GM18870 (cell line): ENCODE measurements around the gene NEU4.
"Not testable (repeated sequence)": the region's sequence is repeated elsewhere in the genome, so short reads cannot be mapped to it uniquely, and the experiment has no call there.

Source experiments
- ATAC-seq: cut with Tn5 transposase; IDR thresholded peaks from one replicate; pipeline ENCODE4 v1.9.1; 2021; ENCODE audit warnings: moderate library complexity; ENCODE audit not compliant: unreplicated experiment

Gene NEU4

GRCh38 chr2:241833101-241833663 is 24.2 kb downstream of the NEU4 start:
- no peak for ATAC-seq

DNA sequence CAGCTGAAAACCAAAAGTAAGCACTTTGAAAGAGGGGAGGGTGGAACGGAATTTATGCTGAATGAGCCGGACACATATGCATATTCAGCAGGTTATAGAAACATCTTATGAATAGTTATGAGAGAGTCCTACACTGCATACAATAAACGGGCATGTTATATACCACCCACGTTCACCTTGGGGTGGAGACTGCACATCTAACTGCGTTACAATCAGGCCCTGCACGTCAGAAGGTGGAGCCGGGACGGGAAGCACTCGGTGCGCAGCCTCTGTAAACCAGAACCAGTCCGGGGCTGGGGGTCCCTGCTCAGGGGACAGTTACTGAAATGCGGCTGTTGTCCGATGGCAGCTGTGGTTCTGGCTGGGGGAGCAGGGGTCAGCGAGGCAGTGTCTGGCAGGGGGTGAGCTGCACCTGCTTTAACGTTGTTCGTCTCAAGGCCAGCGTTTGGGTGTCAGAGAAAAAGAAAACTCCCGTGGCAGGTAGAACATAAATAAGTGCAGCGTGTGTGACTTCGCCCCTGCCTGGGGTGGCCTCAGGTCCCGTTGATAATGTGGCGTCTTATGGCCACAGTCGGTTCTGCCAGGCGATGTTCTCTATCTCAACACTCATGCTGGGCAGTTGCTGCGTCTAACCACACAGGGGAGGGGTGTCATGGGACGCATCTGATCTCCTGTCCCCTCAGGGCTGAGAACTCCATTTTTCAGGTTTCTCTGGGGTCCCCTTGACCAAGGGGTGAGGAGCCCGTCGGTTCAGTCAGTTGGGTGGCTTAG is 24.9 kb downstream of the NEU4 start:
- ATAC-seq: not testable (repeated sequence)

DNA sequence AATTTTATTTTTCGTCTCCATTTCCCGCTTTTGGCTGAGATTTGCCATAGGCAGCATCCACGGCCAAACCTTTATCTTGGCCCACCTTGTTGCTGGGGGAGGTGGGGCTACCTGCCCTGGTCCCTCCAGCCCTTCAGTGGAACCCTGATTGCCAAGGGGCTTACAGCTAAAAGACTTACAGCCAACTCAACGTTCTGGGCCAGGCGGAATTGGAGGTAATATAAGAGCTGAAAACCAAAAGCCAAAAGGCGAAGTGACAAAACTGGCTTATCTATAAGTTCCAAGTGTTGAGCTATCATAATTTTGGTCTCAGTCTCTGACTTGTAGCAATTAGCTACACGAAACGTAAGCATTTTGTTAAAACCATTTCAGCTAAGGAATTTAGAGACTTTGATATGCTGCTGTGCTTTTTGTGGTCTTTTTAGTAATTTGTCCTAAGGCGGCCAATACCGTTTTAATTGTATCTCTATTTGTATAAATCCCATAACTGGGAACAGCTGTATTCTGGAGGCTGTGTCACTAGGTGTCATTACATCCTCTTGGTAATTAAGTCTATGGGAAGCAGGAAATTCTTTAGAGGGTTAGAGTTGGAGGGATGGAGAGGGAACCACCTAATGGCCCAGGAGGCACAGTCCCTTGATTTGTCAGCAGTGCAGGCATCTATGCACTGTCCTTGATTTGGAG is 25.7 kb downstream of the NEU4 start:
- ATAC-seq: no peak

GRCh38 chr2:241835611-241836010 is 26.6 kb downstream of the NEU4 start:
- no peak for ATAC-seq

GRCh38 chr2:241836292-241836691 is 27.3 kb downstream of the NEU4 start:
- no peak for ATAC-seq

DNA sequence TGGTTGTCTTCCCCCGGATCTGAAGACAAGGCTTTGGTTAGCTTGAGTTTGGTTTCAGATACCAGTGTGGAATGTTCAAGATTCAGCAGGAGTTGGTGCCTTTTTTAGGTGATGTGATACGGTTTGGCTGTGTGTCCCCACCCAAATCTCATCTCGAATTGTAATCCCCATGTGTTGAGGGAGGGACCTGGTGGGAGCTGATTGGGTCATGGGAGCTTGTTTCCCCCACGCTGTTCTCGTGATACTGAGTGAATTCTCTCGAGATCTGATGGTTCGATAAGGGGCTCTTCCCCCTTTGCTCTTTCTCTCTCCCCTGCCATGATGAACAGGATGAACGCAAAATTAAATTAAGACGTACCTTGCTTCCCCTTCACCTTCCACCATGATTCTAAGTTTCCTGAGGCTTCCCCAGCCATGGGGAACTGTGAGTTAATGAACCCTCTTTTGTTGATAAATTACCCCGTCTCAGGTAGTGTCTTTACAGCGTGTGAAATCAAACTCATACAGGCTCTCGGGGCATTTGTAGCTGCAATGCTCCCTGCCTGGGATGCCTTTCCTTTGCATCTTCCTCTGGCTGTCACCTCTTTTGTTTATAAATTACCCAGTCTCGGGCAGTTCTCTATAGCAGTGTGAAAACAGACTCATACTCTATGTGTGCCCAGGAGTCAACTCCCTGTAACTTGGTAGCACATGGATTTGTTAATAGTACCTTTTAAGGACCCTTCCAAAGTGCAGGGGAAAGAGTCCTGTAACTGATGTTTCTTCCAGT is 28.4 kb downstream of the NEU4 start:
- no peak for ATAC-seq

GRCh38 chr2:241841181-241842066 is 32.4 kb downstream of the NEU4 start:
- ATAC-seq: no peak

- ATAC-seq: no peak
Measured at GRCh38 chr2:241842067-241842415, 33.0 kb downstream of the NEU4 start.

DNA sequence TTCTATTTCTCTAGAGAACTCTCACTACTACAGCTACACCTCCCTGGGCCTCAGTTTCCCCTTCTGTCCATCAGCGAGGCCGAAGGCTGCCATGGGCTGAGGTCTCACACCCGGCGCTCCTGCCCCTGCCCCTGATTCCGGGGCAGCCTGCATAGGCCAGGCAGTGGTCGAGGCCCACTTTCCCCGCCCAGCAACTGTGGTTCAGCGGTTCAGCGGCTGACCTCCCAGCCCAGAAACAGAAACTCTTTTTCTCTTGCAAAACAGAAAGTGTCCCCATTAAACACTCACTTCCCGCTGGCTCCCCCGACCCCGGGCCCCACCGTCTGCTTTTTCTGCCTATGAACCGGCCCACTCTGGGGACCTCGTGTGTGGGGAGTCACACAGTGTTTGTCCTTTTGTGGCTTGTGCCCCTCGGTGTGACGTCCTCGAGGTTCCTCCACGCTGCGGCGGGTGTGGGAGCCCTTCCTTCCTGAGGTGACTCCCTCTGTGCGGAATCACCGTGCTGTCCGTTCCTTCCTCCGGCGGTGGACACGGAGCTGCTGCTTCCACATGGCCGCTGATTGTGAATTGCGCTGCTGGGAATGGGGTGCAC is 33.7 kb downstream of the NEU4 start:
- ATAC-seq: no peak

DNA sequence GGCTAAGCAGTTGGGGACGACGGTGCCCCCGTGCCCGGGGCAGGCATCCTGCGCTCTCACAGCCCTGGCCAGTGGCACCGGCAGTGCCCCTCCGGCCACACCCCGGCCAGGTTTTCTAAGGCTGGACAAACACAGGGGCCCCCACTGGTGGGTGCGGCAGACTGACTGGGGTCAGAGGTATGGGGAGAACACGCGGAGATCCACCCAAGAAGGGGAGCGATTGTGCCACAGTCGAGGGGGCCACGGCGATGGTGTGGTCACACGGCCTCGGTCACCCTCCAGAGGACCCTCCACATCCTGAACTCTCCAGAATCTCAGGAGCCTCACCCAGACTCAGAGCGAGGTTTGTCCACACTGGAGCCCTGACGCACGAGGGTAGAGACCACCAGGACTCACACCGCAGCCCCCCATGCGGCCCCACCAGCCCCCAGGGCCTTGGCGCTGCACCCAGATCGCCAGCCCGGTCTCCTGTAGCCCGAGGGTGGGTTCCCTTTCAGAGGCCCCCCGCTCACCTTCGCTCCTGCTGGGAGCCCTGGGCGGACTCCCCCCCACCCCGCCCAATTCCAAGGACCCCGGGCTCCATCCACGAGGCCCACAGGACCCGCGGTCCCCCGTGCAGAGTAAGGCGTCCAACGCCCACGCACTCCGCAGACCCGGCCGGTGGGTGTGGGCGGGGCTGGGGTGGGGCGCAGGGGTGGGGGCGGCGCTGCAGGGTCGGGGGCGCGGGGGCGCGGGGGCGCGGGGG is 34.5 kb downstream of the NEU4 start:
- ATAC-seq: no peak

- no peak for ATAC-seq
Measured at GRCh38 chr2:241844066-241844728, 35.2 kb downstream of the NEU4 start.

DNA sequence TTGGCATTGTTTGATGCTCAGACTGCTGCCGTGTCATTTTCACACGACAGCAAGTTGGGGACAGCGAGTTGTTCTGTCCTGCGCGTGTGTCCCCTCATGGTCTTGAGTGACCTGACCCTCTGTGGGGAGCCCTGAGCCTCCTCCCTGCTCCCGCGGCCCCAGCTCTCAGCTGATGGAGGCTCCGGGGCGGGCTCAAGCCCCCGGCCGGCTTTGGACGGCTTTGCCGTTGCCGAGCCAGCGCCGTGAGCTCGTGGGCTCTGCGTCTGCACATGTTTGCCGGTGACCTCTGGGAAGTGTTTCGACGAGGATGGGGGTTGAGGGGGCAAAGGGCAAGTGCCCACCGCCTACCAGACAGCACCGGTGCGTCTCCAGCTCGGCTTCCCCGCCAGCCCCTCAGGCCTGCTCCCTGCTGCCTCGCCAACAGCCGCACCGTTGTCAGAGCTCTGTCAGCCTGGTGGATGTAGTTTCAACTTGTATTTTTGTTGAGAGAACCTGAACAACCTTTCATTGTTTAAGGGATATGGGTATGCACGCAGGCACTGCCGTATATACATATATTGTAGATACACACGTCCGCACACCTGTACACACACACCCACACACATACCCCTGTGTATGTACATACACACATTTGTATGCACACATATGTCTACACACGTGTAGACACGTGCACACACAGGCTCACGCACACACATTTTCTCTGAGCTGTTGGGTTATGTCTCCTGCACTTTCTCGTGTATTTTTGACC is 36.0 kb downstream of the NEU4 start:
- ATAC-seq: no peak

- ATAC-seq: no peak
Measured at GRCh38 chr2:241846406-241846805, 37.4 kb downstream of the NEU4 start.

GRCh38 chr2:241848761-241849615 is 40.0 kb downstream of the NEU4 start:
- no peak for ATAC-seq

DNA sequence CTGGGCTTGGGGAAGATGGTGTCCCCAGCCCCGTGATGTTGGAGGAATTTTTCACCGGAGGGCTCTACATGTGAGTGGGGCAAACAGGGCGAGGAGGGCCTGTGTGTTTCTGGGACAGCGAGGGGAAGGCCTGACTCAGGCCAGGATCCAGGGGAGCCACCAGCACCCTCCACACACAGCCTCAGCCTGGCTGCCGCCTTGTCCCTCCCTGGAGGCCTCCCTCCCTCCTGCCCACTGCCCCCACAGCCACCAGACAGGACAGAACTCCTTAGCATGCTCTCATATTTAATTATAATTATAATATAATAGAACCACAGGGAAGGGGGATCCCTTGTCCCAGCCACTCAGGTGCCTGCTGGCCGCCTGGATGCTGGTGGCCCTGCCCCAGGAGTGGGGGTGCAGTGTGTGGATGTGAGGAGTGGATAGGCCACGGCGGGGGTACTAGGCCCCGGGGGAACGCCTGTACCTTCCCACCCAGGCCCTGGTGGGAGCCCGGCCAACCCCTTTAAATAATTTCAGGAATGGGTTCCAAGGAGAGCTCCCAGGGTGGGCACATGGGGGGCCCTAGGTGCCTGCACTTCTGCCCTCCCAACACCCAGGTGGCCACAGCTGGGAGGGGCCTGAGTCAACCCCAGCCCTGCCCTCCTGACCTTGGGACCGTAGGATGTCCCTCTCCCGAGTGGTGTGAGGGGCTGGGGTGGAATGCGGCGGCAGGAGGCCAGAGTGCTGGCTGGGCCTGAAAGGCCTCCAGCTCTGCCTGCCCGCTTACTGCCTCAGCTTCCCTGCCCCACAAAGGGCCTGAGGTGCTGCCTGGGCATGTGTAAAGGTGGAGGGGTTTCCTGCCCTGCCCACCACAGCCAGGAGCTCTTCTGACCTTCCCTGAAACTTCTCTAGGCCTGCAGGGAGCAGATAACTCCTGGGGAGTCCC is 40.9 kb downstream of the NEU4 start:
- no peak for ATAC-seq
